Heart left ventricle (tissue), 16 donors: Measurements from ENCODE around the gene CELF5. TPM values are rescaled to one million over a fixed set of nuclear protein-coding genes. Genes with fewer than 3 reads are reported as not detected.

Experiments used
- ATAC-seq, 4 donors: fragments of 200-7000 bp; cut with Tn5 transposase; one replicate each; pipeline ENCODE4 v1.9.1; 2020 to 2022; ENCODE audit warnings: moderate library complexity in 4 of 4, mild to moderate bottlenecking in 3 of 4, moderate number of reproducible peaks in 1 of 4
- DNase-seq, 5 donors: peaks; one replicate each; pipeline ENCODE4 v3.0.0-alpha.2; 2020
- H3K27ac ChIP-seq, 12 donors: fragments of 200-600 bp; sonication (generic) in 4 of 12; one replicate each; pipeline versions ENCODE4 v1.5.0 to v1.8.0; 2016 to 2022; ENCODE audit warnings: mild to moderate bottlenecking in 2 of 12
- H3K27me3 ChIP-seq, 9 donors: fragments of 200-600 bp; sonication (generic) in 2 of 9; one replicate each; pipeline versions ENCODE4 v1.5.1 to v1.8.0; 2016 to 2022; ENCODE audit warnings: mild to moderate bottlenecking in 3 of 9
- H3K36me3 ChIP-seq, 9 donors: fragments of 200-600 bp; sonication (generic) in 2 of 9; one replicate each; pipeline versions ENCODE4 v1.5.0 to v1.8.0; 2018 to 2022; ENCODE audit warnings: mild to moderate bottlenecking in 2 of 9
- H3K4me1 ChIP-seq, 12 donors: fragments of 200-600 bp; sonication (generic) in 4 of 12; one replicate each; pipeline versions ENCODE4 v1.5.0 to v1.8.0; 2016 to 2022; ENCODE audit warnings: mild to moderate bottlenecking in 3 of 12
- H3K4me3 ChIP-seq, 12 donors: fragments of 200-600 bp; sonication (generic) in 4 of 12; one replicate each; pipeline versions ENCODE4 v1.5.0 to v1.8.0; 2017 to 2022; ENCODE audit warnings: mild to moderate bottlenecking in 9 of 12, moderate library complexity in 4 of 12
- H3K9me3 ChIP-seq, 12 donors: fragments of 200-600 bp; sonication (generic) in 4 of 12; one replicate each; pipeline versions ENCODE4 v1.5.0 to v1.8.0; 2016 to 2022; ENCODE audit warnings: mild to moderate bottlenecking in 1 of 12
- POLR2A ChIP-seq, 2 donors: fragments of 450-650 bp; IDR thresholded peaks; one replicate each; pipeline ENCODE4 v1.6.1; 2017; ENCODE audit warnings: antibody characterized with exemption in 2 of 2, mild to moderate bottlenecking in 2 of 2, moderate library complexity in 2 of 2
- WGBS, 4 donors: extraction: QIAGEN DNeasy Blood & Tissue Kit in 2 of 4; methylation state at CpG; one replicate each; pipeline versions ENCODE4 v1.1.5 to v1.1.7; 2013 to 2018; 5-methylcytosine and 5-hydroxymethylcytosine counted together
- intact Hi-C, 10 donors: fragments of 100-400 bp; cut with DNase I; formaldehyde crosslinking; loops; one replicate each; pipeline versions ENCODE4 v1.11.1 to v1.14.2; 2022
- polyA plus RNA-seq, 2 donors: library from polyadenylated mRNA; stranded (reverse); fragments of 200-250 nt; gene quantifications; one replicate each; pipeline ENCODE4 v1.2.3, GENCODE V29; 2013
- total RNA-seq, 9 donors: library from RNA; depleted of rRNA in 2 of 9; stranded (reverse); fragments of >200 nt in 2 of 9; fragmentation: NEBNext Ultra II Directional in 3 of 9; extraction: Animal tissue kit (Norgen Biotek cat#: 25700) in 3 of 9; gene quantifications; one replicate each; pipeline versions ENCODE4 v1.1.0 to v1.2.4, GENCODE V29; 2016 to 2023
- TF ChIP-seq, protein P1 (sequence below), 12 donors: fragments of 200-600 bp; sonication (generic) in 4 of 12; IDR thresholded peaks; one replicate each; pipeline versions ENCODE4 v1.5.0 to v1.8.0; 2018 to 2022; ENCODE audit warnings: antibody characterized with exemption in 12 of 12, mild to moderate bottlenecking in 5 of 12
- donor health status: ischemic (EF 13 %, LVEDD 7.1; RV severe dilation, severe dysfunction).
- donor health status: healthy with polysubstance abuse.
- donor health status: DM: no; HTN: yes; CAD: no.
- donor health status: DM: no; HTN: no; CAD: no.
- donor health status: ischemic (EF 25% LVEDD 6.9; RV normal size, moderate dysfunction).
- donor health status: ischemic (EF 25% LVEDD 5.7; RV mildly dilated, moderate dysfunction).
- donor health status: healthy.
- donor health status: DM: yes; HTN: yes; CAD: no.
- donor health status: ischemic (EF 35%, LVEDD 5.7; RV mildly dilated, moderate dysfunction).
- donor health status: nonischemic (EF 11% LVEDD 7.7; RV severe dilation, severe dysfunction).
- donor health status: DM: yes; HTN: yes; CAD: no.
- donor health status: PGD.
- donor health status: ischemic (EF 29% LVEDD 5.4; RV normal size, mild dysfunction).
- donor health status: nonischemic (EF 23%, LVEDD 6.1; RV moderate dilation, normal function).

CELF5 gene
- total and polyA plus RNA-seq, 11 donors: not detected

DNA sequence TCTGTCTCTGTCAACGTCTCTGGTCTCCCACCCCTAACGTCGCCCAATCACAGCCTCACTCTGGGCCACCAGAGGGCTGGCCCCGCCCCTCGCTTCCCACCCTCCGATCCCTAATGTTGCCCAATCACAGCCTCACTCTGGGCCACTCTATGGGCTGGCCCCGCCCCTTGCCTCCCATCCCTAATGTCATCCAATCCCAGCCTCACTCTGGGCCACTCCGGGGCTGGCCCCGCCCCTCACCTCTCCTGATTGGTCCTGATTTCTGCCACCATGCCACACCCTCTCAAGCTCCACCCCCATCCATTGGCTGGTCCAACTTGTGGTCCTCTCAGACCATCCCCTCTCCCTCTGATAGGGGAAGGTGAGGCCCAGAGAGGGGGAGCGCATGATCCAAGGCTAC is 24.9 kb downstream of the CELF5 start:
- Histone ChIP-seq H3K27ac (no peak overlapping the region), H3K36me3 (no peaks in the 10 kb centered on the region), H3K4me1 (no peaks in the 10 kb centered on the region), H3K9me3 (peaks cover 0 to 12% (median 0%) of the 10 kb centered on the region in 12 donors), H3K4me3 (no peak overlapping the region), H3K27me3 (peaks cover 0 to 17% (median 0%) of the 10 kb centered on the region in 9 donors)
- intact Hi-C loops: no loop called here
- 80 to 84% (median 82%) methylated on average over 10 of the region's 10 CpGs for WGBS, 4 donors
- TF ChIP-seq POLR2A (IDR thresholded peaks at IDR 0.05): no peak
- TF ChIP-seq, protein P1, sequence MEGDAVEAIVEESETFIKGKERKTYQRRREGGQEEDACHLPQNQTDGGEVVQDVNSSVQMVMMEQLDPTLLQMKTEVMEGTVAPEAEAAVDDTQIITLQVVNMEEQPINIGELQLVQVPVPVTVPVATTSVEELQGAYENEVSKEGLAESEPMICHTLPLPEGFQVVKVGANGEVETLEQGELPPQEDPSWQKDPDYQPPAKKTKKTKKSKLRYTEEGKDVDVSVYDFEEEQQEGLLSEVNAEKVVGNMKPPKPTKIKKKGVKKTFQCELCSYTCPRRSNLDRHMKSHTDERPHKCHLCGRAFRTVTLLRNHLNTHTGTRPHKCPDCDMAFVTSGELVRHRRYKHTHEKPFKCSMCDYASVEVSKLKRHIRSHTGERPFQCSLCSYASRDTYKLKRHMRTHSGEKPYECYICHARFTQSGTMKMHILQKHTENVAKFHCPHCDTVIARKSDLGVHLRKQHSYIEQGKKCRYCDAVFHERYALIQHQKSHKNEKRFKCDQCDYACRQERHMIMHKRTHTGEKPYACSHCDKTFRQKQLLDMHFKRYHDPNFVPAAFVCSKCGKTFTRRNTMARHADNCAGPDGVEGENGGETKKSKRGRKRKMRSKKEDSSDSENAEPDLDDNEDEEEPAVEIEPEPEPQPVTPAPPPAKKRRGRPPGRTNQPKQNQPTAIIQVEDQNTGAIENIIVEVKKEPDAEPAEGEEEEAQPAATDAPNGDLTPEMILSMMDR (IDR thresholded peaks at IDR 0.05): no peak
- DNase-seq: no peak
- ATAC-seq: no peak

DNA sequence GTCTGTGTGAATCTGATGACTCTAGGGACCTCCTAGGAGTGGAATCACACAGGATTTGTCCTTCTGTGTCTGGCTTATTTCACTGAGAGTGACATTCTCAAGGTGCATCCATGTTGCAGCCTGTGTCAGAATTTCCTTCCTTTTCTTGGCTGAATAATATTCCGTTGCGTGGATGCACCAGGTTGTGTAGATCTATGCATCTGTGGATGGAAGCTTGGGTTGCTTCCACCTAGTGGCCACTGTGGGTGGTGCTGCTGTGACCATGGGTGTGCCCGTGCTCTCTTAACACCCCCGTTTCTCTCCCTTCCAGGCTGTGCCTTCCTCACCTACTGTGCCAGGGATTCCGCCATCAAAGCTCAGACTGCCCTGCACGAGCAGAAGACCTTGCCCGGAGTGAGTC is 26.2 kb downstream of the CELF5 start:
- H3K36me3 ChIP-seq: no peaks in the 10 kb centered on the region
- no peak overlapping the region for H3K4me3 ChIP-seq
- peaks cover 0 to 17% (median 0%) of the 10 kb centered on the region in 9 donors for H3K27me3 ChIP-seq
- 62 to 78% (median 75%) methylated on average over 6 to 7 of the region's 7 CpGs for WGBS, 4 donors
- H3K4me1 ChIP-seq: no peaks in the 10 kb centered on the region
- H3K27ac ChIP-seq: no peak overlapping the region
- DNase-seq: no peak
- TF ChIP-seq, protein P1 (IDR thresholded peaks at IDR 0.05): peak in 10 of 12 donors; percentile 14 to 56 (median 46)
- no peak for TF ChIP-seq POLR2A (IDR thresholded peaks at IDR 0.05)
- ATAC-seq: peak in 1 of 4 donors; percentile 46
- H3K9me3 ChIP-seq: peaks cover 0 to 12% (median 0%) of the 10 kb centered on the region in 12 donors
- intact Hi-C loops: no loop called here

DNA sequence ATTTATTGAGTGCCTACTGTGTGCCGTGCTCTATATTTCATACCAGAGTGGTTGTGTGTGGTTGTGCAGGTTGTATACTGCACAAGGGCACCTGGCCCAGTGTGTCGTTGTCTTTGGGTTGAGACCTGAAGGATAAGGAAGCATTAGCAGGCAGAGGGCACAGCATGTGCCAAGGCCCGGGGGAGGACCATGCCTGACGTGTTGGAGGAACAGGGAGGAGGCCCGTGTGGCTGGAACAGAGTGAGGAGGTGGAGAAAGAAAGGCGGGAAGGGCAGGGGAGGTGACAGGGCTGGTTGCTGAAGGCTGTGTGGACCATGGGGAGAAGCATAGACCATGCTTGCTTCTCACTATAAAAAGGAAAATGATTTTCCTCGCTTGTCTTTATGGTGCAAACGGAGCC is 26.8 kb downstream of the CELF5 start:
- Histone ChIP-seq H3K27me3 (peaks cover 0 to 17% (median 0%) of the 10 kb centered on the region in 9 donors), H3K4me3 (no peak overlapping the region), H3K9me3 (peaks cover 0 to 12% (median 0%) of the 10 kb centered on the region in 12 donors), H3K27ac (no peak overlapping the region), H3K36me3 (no peaks in the 10 kb centered on the region), H3K4me1 (no peaks in the 10 kb centered on the region)
- intact Hi-C loops: no loop called here
- no peak for DNase-seq
- 71 to 78% (median 75%) methylated on average over 8 of the region's 8 CpGs for WGBS, 4 donors
- no peak for TF ChIP-seq POLR2A (IDR thresholded peaks at IDR 0.05)
- TF ChIP-seq, protein P1 (IDR thresholded peaks at IDR 0.05): no peak
- ATAC-seq: no peak

GRCh38 chr19:3252650-3253049 is 28.2 kb downstream of the CELF5 start:
- Histone ChIP-seq H3K27ac (no peak overlapping the region), H3K4me1 (no peaks in the 10 kb centered on the region), H3K9me3 (peaks cover 0 to 12% (median 0%) of the 10 kb centered on the region in 12 donors), H3K4me3 (no peak overlapping the region), H3K36me3 (no peaks in the 10 kb centered on the region), H3K27me3 (peaks cover 0 to 17% (median 0%) of the 10 kb centered on the region in 9 donors)
- TF ChIP-seq, protein P1 (IDR thresholded peaks at IDR 0.05): no peak
- no peak for TF ChIP-seq POLR2A (IDR thresholded peaks at IDR 0.05)
- no peak for ATAC-seq
- WGBS, 4 donors: 87 to 98% (median 89%) methylated on average over 2 of the region's 2 CpGs
- no peak for DNase-seq
- intact Hi-C loops: no loop called here
